GM12878 (cell line): Measurements from ENCODE around the gene DPYSL3. TPM values are rescaled to one million over a fixed set of nuclear protein-coding genes. Genes with fewer than 3 reads are reported as not detected.

ENCODE experiments used
- ATAC-seq: fragments of 200-7000 bp; cut with Tn5 transposase; 3 replicates; pipeline ENCODE4 v1.9.1; 2020; ENCODE audit warnings: mild to moderate bottlenecking, moderate library complexity
- BruUV-seq: library from RNA; stranded (reverse); fragments of 400-500 nt; replicated peaks from 2 replicates; lab custom pipeline; 2021; lab: Mats Ljungman, UMichigan
- CTCF ChIA-PET: fragments of 300-600 bp; sonication (Branson Sonifier 250); formaldehyde crosslinking; extraction: SDS; loops from one replicate; lab custom pipeline; 2021; ENCODE audit warnings: inconsistent platforms; lab: Yijun Ruan, JAX
- POLR2A ChIA-PET: fragments of 350-600 bp; formaldehyde crosslinking; extraction: SDS; loops from one replicate; lab custom pipeline; 2021; ENCODE audit warnings: inconsistent platforms; lab: Charles Lee
- RAD21 ChIA-PET: fragments of 300-600 bp; sonication (Branson Sonifier 250); formaldehyde crosslinking; loops from one replicate; lab custom pipeline; 2023; ENCODE audit warnings: antibody characterized with exemption; ENCODE audit not compliant: unreplicated experiment; lab: Charles Lee
- SMC1A ChIA-PET: fragments of 300-600 bp; sonication (Branson Sonifier 250); formaldehyde crosslinking; loops from one replicate; lab custom pipeline; 2023; ENCODE audit not compliant: unreplicated experiment, uncharacterized antibody; lab: Charles Lee
- DNase-seq: peaks from one replicate; pipeline ENCODE4 v3.0.0-alpha.2; 2011; ENCODE audit warnings: low read depth, low spot score
- FAIRE-seq: peaks from 3 replicates; lab custom pipeline; 2011; peaks lifted over from hg19 to GRCh38; lab: Jason Lieb, UNC
- H2AFZ ChIP-seq: 2 replicates; pipeline ENCODE4 v1.6.0; 2011; ENCODE audit warnings: low read depth, low read length, control low read depth; ENCODE audit not compliant: control insufficient read depth
- H3K27ac ChIP-seq: 2 replicates; pipeline ENCODE4 v1.5.1; 2011; ENCODE audit warnings: control low read depth; ENCODE audit not compliant: control insufficient read depth, insufficient read depth
- H3K27me3 ChIP-seq, 2 experiments: replicated peaks in 1 of 2; 2 replicates each; pipeline versions ENCODE4 v1.6.0 to v1.6.1; 2011; ENCODE audit warnings: low read length in 1 of 2; ENCODE audit not compliant: control insufficient read depth in 2 of 2, insufficient read depth in 2 of 2
- H3K36me3 ChIP-seq, 2 experiments: 2 replicates each; pipeline ENCODE4 v1.5.1; 2011; ENCODE audit warnings: low read length in 1 of 2; ENCODE audit not compliant: control insufficient read depth in 2 of 2, insufficient read depth in 2 of 2
- H3K4me1 ChIP-seq: 2 replicates; pipeline ENCODE4 v1.6.1; 2011; ENCODE audit warnings: mild to moderate bottlenecking, low read length, moderate library complexity, mixed read lengths; ENCODE audit not compliant: control insufficient read depth, insufficient read depth
- H3K4me2 ChIP-seq: 2 replicates; pipeline ENCODE4 v1.6.0; 2011; ENCODE audit warnings: control low read depth; ENCODE audit not compliant: control insufficient read depth, insufficient read depth
- H3K4me3 ChIP-seq: fragments of 200-600 bp; sonication (generic); 2 replicates; pipeline ENCODE4 v1.5.1; 2016
- H3K79me2 ChIP-seq: 2 replicates; pipeline ENCODE4 v1.6.0; 2011; ENCODE audit warnings: low read length; ENCODE audit not compliant: control insufficient read depth, insufficient read depth
- H3K9ac ChIP-seq: 2 replicates; pipeline ENCODE4 v1.8.0; 2011; ENCODE audit warnings: low read length, control low read depth, mixed read lengths; ENCODE audit not compliant: control insufficient read depth, insufficient read depth
- H3K9me3 ChIP-seq: replicated peaks from 3 replicates; pipeline ENCODE4 v1.5.1; 2011; ENCODE audit warnings: mild to moderate bottlenecking, low read length; ENCODE audit not compliant: control insufficient read depth, insufficient read depth
- H4K20me1 ChIP-seq: 2 replicates; pipeline ENCODE4 v1.6.0; 2011; ENCODE audit not compliant: control insufficient read depth, insufficient read depth
- BRCA1 ChIP-seq: IDR thresholded peaks from 2 replicates; pipeline ENCODE4 v1.6.1; 2011; ENCODE audit warnings: low read depth, low read length, improper control_type of control experiment
- CBX3 ChIP-seq: fragments of 200-600 bp; sonication (generic); IDR thresholded peaks from 2 replicates; pipeline ENCODE4 v1.6.1; 2016; ENCODE audit warnings: low read depth, borderline replicate concordance
- CTCF ChIP-seq, 3 experiments: IDR thresholded peaks in 2 of 3; conservative IDR thresholded peaks in 1 of 3; 2 replicates each; pipeline ENCODE4 v1.5.1; 2011; ENCODE audit warnings: low read depth in 3 of 3, low read length in 3 of 3, mild to moderate bottlenecking in 3 of 3, control low read depth in 2 of 3, moderate library complexity in 2 of 3, inconsistent platforms in 1 of 3, mixed read lengths in 1 of 3; ENCODE audit not compliant: control insufficient read depth in 2 of 3, insufficient read depth in 1 of 3; ENCODE audit errors: extremely low read depth in 1 of 3
- EED ChIP-seq: sonication (generic); IDR thresholded peaks from 2 replicates; pipeline ENCODE4 v1.6.1; 2016; ENCODE audit warnings: antibody characterized with exemption, low read depth
- EP300 ChIP-seq, 2 experiments: fragments of 150-350 bp in 1 of 2; IDR thresholded peaks; 2 replicates each; pipeline ENCODE4 v1.6.1; 2011 to 2012; ENCODE audit warnings: low read depth in 2 of 2, low read length in 2 of 2, borderline replicate concordance in 1 of 2, improper control_type of control experiment in 1 of 2, inconsistent platforms in 1 of 2; ENCODE audit not compliant: control insufficient read depth in 1 of 2
- HDAC6 ChIP-seq: fragments of 200-600 bp; sonication (generic); IDR thresholded peaks from one replicate; pipeline ENCODE4 v1.8.0; 2017; ENCODE audit warnings: antibody characterized with exemption; ENCODE audit not compliant: unreplicated experiment
- IRF4 ChIP-seq: IDR thresholded peaks from 2 replicates; pipeline ENCODE4 v1.6.1; 2011; ENCODE audit warnings: low read depth, low read length
- JUND ChIP-seq: IDR thresholded peaks from 2 replicates; pipeline ENCODE4 v1.6.1; 2012; ENCODE audit warnings: low read depth, mild to moderate bottlenecking, low read length, improper control_type of control experiment, moderate library complexity
- MEF2A ChIP-seq: IDR thresholded peaks from 2 replicates; pipeline ENCODE4 v1.6.1; 2011; ENCODE audit warnings: low read depth, mild to moderate bottlenecking, low read length, moderate library complexity; ENCODE audit not compliant: insufficient read depth
- MXI1 ChIP-seq: fragments of 150-350 bp; IDR thresholded peaks from 2 replicates; pipeline ENCODE4 v1.6.1; 2011; ENCODE audit warnings: low read depth, mild to moderate bottlenecking, inconsistent platforms, low read length, improper control_type of control experiment
- NFXL1 ChIP-seq: fragments of 450-650 bp; IDR thresholded peaks from 2 replicates; pipeline ENCODE4 v1.6.1; 2017; ENCODE audit warnings: antibody characterized with exemption, mild to moderate bottlenecking, borderline replicate concordance
- PKNOX1 ChIP-seq: fragments of 450-650 bp; IDR thresholded peaks from 2 replicates; pipeline ENCODE4 v1.6.1; 2016; ENCODE audit warnings: mild to moderate bottlenecking
- RUNX3 ChIP-seq: IDR thresholded peaks from 2 replicates; pipeline ENCODE4 v1.6.1; 2012; ENCODE audit warnings: low read length, inconsistent platforms
- TCF3 ChIP-seq: IDR thresholded peaks from 2 replicates; pipeline ENCODE4 v1.6.1; 2012; ENCODE audit warnings: low read depth, mild to moderate bottlenecking, low read length, borderline replicate concordance; ENCODE audit not compliant: insufficient read depth
- TCF7 ChIP-seq: IDR thresholded peaks from 2 replicates; pipeline ENCODE4 v1.6.1; 2014; ENCODE audit warnings: antibody characterized with exemption, borderline replicate concordance
- ZNF274 ChIP-seq: IDR thresholded peaks from one replicate; pipeline ENCODE4 v1.8.0; 2011; ENCODE audit not compliant: insufficient read length, insufficient read depth
- ZZZ3 ChIP-seq: IDR thresholded peaks from 2 replicates; pipeline ENCODE4 v1.6.1; 2011; ENCODE audit warnings: low read depth; ENCODE audit not compliant: control insufficient read depth, insufficient read length
- WGBS: methylation state at CpG from one replicate; pipeline ENCODE4 v1.1.6; 2016; ENCODE audit warnings: low lambda C conversion rate; ENCODE audit not compliant: insufficient replicate concordance, insufficient coverage; ENCODE audit errors: missing lambda C conversion rate; 5-methylcytosine and 5-hydroxymethylcytosine counted together
- in situ Hi-C: fragments of 300-500 bp; cut with MboI; formaldehyde crosslinking; loops from 9 replicates; pipeline ENCODE4 v1.14.3; 2018; ENCODE audit warnings: mixed read lengths
- intact Hi-C: fragments of 100-400 bp; cut with micrococcal nuclease; formaldehyde crosslinking; loops from one replicate; pipeline ENCODE4 v1.14.2; 2022; ENCODE audit not compliant: unreplicated experiment
- polyA plus RNA-seq, 11 experiments: library from polyadenylated mRNA; depleted of rRNA in 4 of 11; unstranded in 6 of 11; stranded (reverse) in 5 of 11; fragments of >200 nt; fragmentation: Nextera tagmentation in 4 of 11; fragmentation: Illumina TruSeq in 1 of 11; extraction: Ambion mirVana in 4 of 11; extraction: Trizol in 1 of 11; gene quantifications; 1 replicate in 1 of 11; 2 replicates in 10 of 11; pipeline versions ENCODE4 v1.2.1 to v1.2.3, GENCODE V29; 2011 to 2016; ENCODE audit warnings: inconsistent platforms in 2 of 11, missing spikeins in 2 of 11, low read depth in 1 of 11
- total RNA-seq, 4 experiments: library from RNA; depleted of rRNA in 3 of 4; stranded (reverse); fragments of >200 nt in 3 of 4; fragmentation: Illumina TruSeq in 1 of 4; extraction: Trizol in 1 of 4; gene quantifications; 2 replicates each; pipeline versions ENCODE4 v1.2.1 to v1.2.3, GENCODE V29; 2013 to 2021
- TF ChIP-seq, protein P1 (sequence below): fragments of 450-650 bp; IDR thresholded peaks from 2 replicates; pipeline ENCODE4 v1.6.1; 2016; ENCODE audit warnings: mild to moderate bottlenecking, moderate library complexity, borderline replicate concordance

Gene DPYSL3
- total and polyA plus RNA-seq, 10 of the 15 experiments (the other 5 are each of a cell fraction or from before 2014, with no cell fraction given), result 0.08 to 1.5 (median 0.45) TPM; not detected in 1

DNA sequence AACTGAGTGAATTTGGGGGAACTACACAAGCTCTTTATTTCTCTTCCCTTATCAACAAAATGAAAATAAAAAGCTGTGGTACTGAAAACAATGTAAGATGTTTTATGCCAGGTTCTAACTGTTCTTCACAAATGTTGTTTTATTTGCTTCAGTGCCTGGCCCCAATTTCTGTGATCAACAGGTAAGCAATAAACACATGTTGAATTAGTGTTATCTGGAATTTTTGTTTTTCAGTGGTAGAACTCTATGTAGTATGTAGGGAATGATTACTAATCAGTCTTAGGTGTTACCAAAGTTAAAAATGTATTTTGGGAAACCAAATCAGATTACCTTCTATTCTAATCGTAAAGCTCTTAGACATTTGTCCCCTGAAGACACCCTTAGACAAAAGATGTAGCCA lies 7.5 kb upstream of the DPYSL3 start:
- Histone ChIP-seq H2AFZ (no peak overlapping the region), H4K20me1 (no peaks in the 10 kb centered on the region), H3K4me3 (no peak overlapping the region), H3K9ac (no peak overlapping the region), H3K27me3 (no peaks in the 10 kb centered on the region), H3K79me2 (no peaks in the 10 kb centered on the region), H3K4me1 (no peaks in the 10 kb centered on the region), H3K36me3 (no peaks in the 10 kb centered on the region), H3K27ac (no peak overlapping the region), H3K9me3 (no peaks in the 10 kb centered on the region), H3K4me2 (no peak overlapping the region)
- FAIRE-seq (no peak), ATAC-seq (no peak), DNase-seq (no peak)
- BruUV-seq, result no TSS peak
- ChIA-PET POLR2A (no interaction called here), SMC1A (interaction anchor here (0.6 to 1.8 kb wide), 4 partner anchors 11 to 818 kb away, joined by 3 to 8 read pairs (median 3); no protein-coding TSS in a partner anchor), RAD21 (no interaction called here), CTCF (no interaction called here)
- in situ Hi-C loops (no loop called here), intact Hi-C loops (no loop called here)
- WGBS, result 0% methylated on average over 1 of the region's 1 CpG
- no peak for TF ChIP-seq EED
- no peak for TF ChIP-seq NFXL1
- TF ChIP-seq EP300 (IDR thresholded peaks at IDR 0.05; ENCODE audit: borderline replicate concordance in 1 of 2, control insufficient read depth in 1 of 2, low read depth in 2 of 2, low read length in 2 of 2), result no peak
- TF ChIP-seq TCF7, result no peak
- TF ChIP-seq RUNX3, result no peak
- no peak for TF ChIP-seq MXI1
- TF ChIP-seq CTCF (IDR thresholded peaks at IDR 0.05 in 2 of 3, conservative IDR thresholded peaks at IDR 0.05 in 1 of 3; ENCODE audit: control insufficient read depth in 2 of 3, extremely low read depth in 1 of 3, insufficient read depth in 1 of 3, low read depth in 3 of 3, low read length in 3 of 3), result no peak
- no peak for TF ChIP-seq MEF2A
- no peak for TF ChIP-seq PKNOX1
- no peak for TF ChIP-seq ZNF274
- TF ChIP-seq CBX3, result no peak
- no peak for TF ChIP-seq IRF4
- TF ChIP-seq BRCA1, result no peak
- TF ChIP-seq ZZZ3, result no peak
- no peak for TF ChIP-seq TCF3
- no peak for TF ChIP-seq JUND
- TF ChIP-seq HDAC6, result no peak
- TF ChIP-seq, protein P1, sequence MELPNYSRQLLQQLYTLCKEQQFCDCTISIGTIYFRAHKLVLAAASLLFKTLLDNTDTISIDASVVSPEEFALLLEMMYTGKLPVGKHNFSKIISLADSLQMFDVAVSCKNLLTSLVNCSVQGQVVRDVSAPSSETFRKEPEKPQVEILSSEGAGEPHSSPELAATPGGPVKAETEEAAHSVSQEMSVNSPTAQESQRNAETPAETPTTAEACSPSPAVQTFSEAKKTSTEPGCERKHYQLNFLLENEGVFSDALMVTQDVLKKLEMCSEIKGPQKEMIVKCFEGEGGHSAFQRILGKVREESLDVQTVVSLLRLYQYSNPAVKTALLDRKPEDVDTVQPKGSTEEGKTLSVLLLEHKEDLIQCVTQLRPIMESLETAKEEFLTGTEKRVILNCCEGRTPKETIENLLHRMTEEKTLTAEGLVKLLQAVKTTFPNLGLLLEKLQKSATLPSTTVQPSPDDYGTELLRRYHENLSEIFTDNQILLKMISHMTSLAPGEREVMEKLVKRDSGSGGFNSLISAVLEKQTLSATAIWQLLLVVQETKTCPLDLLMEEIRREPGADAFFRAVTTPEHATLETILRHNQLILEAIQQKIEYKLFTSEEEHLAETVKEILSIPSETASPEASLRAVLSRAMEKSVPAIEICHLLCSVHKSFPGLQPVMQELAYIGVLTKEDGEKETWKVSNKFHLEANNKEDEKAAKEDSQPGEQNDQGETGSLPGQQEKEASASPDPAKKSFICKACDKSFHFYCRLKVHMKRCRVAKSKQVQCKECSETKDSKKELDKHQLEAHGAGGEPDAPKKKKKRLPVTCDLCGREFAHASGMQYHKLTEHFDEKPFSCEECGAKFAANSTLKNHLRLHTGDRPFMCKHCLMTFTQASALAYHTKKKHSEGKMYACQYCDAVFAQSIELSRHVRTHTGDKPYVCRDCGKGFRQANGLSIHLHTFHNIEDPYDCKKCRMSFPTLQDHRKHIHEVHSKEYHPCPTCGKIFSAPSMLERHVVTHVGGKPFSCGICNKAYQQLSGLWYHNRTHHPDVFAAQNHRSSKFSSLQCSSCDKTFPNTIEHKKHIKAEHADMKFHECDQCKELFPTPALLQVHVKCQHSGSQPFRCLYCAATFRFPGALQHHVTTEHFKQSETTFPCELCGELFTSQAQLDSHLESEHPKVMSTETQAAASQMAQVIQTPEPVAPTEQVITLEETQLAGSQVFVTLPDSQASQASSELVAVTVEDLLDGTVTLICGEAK, result no peak
